T47D (cell line): Measurements from ENCODE around the gene MCC.

Experiments used
- DNase-seq, 2 experiments: peaks; one replicate each; pipeline versions ENCODE4 v3.0.0 to v3.0.0-alpha.2; 2011 to 2012; ENCODE audit warnings: low read depth in 1 of 2, low spot score in 1 of 2
- JUND ChIP-seq: IDR thresholded peaks from 2 replicates; pipeline ENCODE4 v1.6.1; 2012; ENCODE audit warnings: low read depth
- in situ Hi-C: cut with HindIII; loops from 2 replicates; pipeline ENCODE4 v1.10.0; 2016; ENCODE audit warnings: low sequenced_read_pairs, low pct_unique_long_range_greater_than_20kb

The MCC gene

GRCh38 chr5:113387844-113388243 is 100.4 kb downstream of the MCC start:
- in situ Hi-C loops: no loop called here
- TF ChIP-seq JUND: no peak
- DNase-seq: no peak

GRCh38 chr5:113384782-113385285 is 103.4 kb downstream of the MCC start:
- in situ Hi-C loops: no loop called here
- DNase-seq: no peak
- no peak for TF ChIP-seq JUND

- DNase-seq: no peak
- TF ChIP-seq JUND: no peak
- in situ Hi-C loops: no loop called here
Measured at GRCh38 chr5:113382731-113383130, 105.5 kb downstream of the MCC start.

- no peak for TF ChIP-seq JUND
- in situ Hi-C loops: no loop called here
- DNase-seq: no peak
Measured at GRCh38 chr5:113381791-113382190, 106.5 kb downstream of the MCC start.

- in situ Hi-C loops: no loop called here
- TF ChIP-seq JUND: no peak
- DNase-seq: no peak
Measured at GRCh38 chr5:113380807-113381326, 107.4 kb downstream of the MCC start.

GRCh38 chr5:113379936-113380806 is 108.1 kb downstream of the MCC start:
- in situ Hi-C loops: no loop called here
- no peak for DNase-seq
- TF ChIP-seq JUND: no peak

- DNase-seq: peak; percentile 62 to 69
- in situ Hi-C loops: no loop called here
- TF ChIP-seq JUND: no peak
Measured at GRCh38 chr5:113378959-113379541, 109.2 kb downstream of the MCC start.

- no peak for TF ChIP-seq JUND
- DNase-seq: no peak
- in situ Hi-C loops: no loop called here
Measured at GRCh38 chr5:113378514-113378913, 109.7 kb downstream of the MCC start.

- in situ Hi-C loops: no loop called here
- DNase-seq: no peak
- no peak for TF ChIP-seq JUND
Measured at GRCh38 chr5:113378081-113378480, 110.2 kb downstream of the MCC start.

GRCh38 chr5:113376640-113377039 is 111.6 kb downstream of the MCC start:
- no peak for TF ChIP-seq JUND
- in situ Hi-C loops: no loop called here
- peak in 1 of 2 experiments; percentile 5 for DNase-seq

- DNase-seq: no peak
- in situ Hi-C loops: no loop called here
- TF ChIP-seq JUND: no peak
Measured at GRCh38 chr5:113375480-113376060, 112.7 kb downstream of the MCC start.

- no peak for DNase-seq
- TF ChIP-seq JUND: no peak
- in situ Hi-C loops: no loop called here
Measured at GRCh38 chr5:113373426-113373825, 114.8 kb downstream of the MCC start.

- DNase-seq: no peak
- in situ Hi-C loops: no loop called here
- no peak for TF ChIP-seq JUND
Measured at GRCh38 chr5:113371721-113372196, 116.5 kb downstream of the MCC start.
